WTC11 (cell line): ENCODE data around the gene RPL18. TPM values are rescaled to one million over a fixed set of nuclear protein-coding genes. Genes with fewer than 3 reads are reported as not detected.
"Not testable (repeated sequence)": the region's sequence is repeated elsewhere in the genome, so short reads cannot be mapped to it uniquely, and the experiment has no call there.

ENCODE experiments used
- ATAC-seq: fragments of 200-7000 bp; cut with Tn5 transposase; 2 replicates; pipeline ENCODE4 v1.10.0; 2021; ENCODE audit warnings: mild to moderate bottlenecking, moderate library complexity
- CTCF ChIA-PET: fragments of 300-600 bp; sonication (Branson Sonifier 250); formaldehyde crosslinking; loops from one replicate; lab custom pipeline; 2021; ENCODE audit warnings: antibody characterized with exemption; lab: Charles Lee
- POLR2A ChIA-PET: fragments of 350-600 bp; sonication (Branson Sonifier 250); formaldehyde crosslinking; loops from one replicate; lab custom pipeline; 2021; ENCODE audit warnings: antibody characterized with exemption; lab: Charles Lee
- DNase-seq: peaks from one replicate; pipeline ENCODE4 v3.0.0; 2021; ENCODE audit warnings: low spot score
- H3K27ac Mint-ChIP-seq: 2 replicates; pipeline ENCODE4 v1.8.0; 2021; ENCODE audit warnings: mixed read lengths
- H3K27me3 Mint-ChIP-seq: 2 replicates; pipeline ENCODE4 v1.8.0; 2021; ENCODE audit warnings: low read depth, mild to moderate bottlenecking, moderate library complexity, mixed read lengths
- H3K36me3 Mint-ChIP-seq: 2 replicates; pipeline ENCODE4 v1.8.0; 2021; ENCODE audit warnings: mixed read lengths
- H3K4me1 Mint-ChIP-seq: 2 replicates; pipeline ENCODE4 v1.8.0; 2022; ENCODE audit warnings: mixed read lengths
- H3K4me3 Mint-ChIP-seq: 2 replicates; pipeline ENCODE4 v1.8.0; 2021; ENCODE audit warnings: mild to moderate bottlenecking, moderate library complexity, mixed read lengths
- H3K9me3 Mint-ChIP-seq: 2 replicates; pipeline ENCODE4 v1.8.0; 2021; ENCODE audit warnings: mixed read lengths
- CREM ChIP-seq: sonication (generic); formaldehyde crosslinking; IDR thresholded peaks from 2 replicates; pipeline ENCODE4 v1.8.1; 2022; ENCODE audit warnings: mild to moderate bottlenecking, missing genetic modification reagents, moderate library complexity
- ESRRA ChIP-seq: sonication (generic); formaldehyde crosslinking; IDR thresholded peaks from 2 replicates; pipeline ENCODE4 v1.8.1; 2022; ENCODE audit warnings: mild to moderate bottlenecking, missing genetic modification reagents, borderline replicate concordance
- GRHL2 ChIP-seq: fragments of 250-450 bp; sonication (Bioruptor Pico); IDR thresholded peaks from 2 replicates; pipeline ENCODE4 v1.8.0; 2022; ENCODE audit warnings: mild to moderate bottlenecking, moderate library complexity; ENCODE audit not compliant: insufficient replicate concordance, severe bottlenecking
- JAZF1 ChIP-seq: fragments of 250-450 bp; sonication (Bioruptor Pico); IDR thresholded peaks from 2 replicates; pipeline ENCODE4 v1.9.0; 2021; ENCODE audit warnings: moderate library complexity, mild to moderate bottlenecking, inconsistent platforms
- NFE2L1 ChIP-seq: sonication (generic); formaldehyde crosslinking; IDR thresholded peaks from 2 replicates; pipeline ENCODE4 v1.8.1; 2023; ENCODE audit warnings: missing genetic modification reagents
- TEAD1 ChIP-seq: sonication (generic); formaldehyde crosslinking; IDR thresholded peaks from 2 replicates; pipeline ENCODE4 v1.8.0; 2022; ENCODE audit warnings: mild to moderate bottlenecking, missing genetic modification reagents
- ZNF317 ChIP-seq: sonication (generic); formaldehyde crosslinking; IDR thresholded peaks from 2 replicates; pipeline ENCODE4 v1.8.1; 2023; ENCODE audit warnings: low read depth, mild to moderate bottlenecking, moderate library complexity, missing genetic modification reagents, borderline replicate concordance
- ZNF396 ChIP-seq: fragments of 250-450 bp; sonication (Bioruptor Pico); IDR thresholded peaks from 2 replicates; pipeline ENCODE4 v1.8.0; 2021; ENCODE audit warnings: mild to moderate bottlenecking, moderate library complexity, borderline replicate concordance
- total RNA-seq: library from RNA; stranded (reverse); gene quantifications from 3 replicates; pipeline ENCODE4 v1.2.3, GENCODE V29; 2021
- TF ChIP-seq, protein P1 (sequence below): sonication (generic); formaldehyde crosslinking; IDR thresholded peaks from 2 replicates; pipeline ENCODE4 v1.8.0; 2023; ENCODE audit warnings: missing genetic modification reagents
- TF ChIP-seq, protein P2 (sequence below): sonication (generic); formaldehyde crosslinking; IDR thresholded peaks from 2 replicates; pipeline ENCODE4 v1.8.0; 2022; ENCODE audit warnings: mild to moderate bottlenecking, missing genetic modification reagents
- TF ChIP-seq, protein P3 (sequence below): sonication (generic); formaldehyde crosslinking; IDR thresholded peaks from 2 replicates; pipeline ENCODE4 v1.8.0; 2022; ENCODE audit warnings: mild to moderate bottlenecking, missing genetic modification reagents
- TF ChIP-seq, protein P4 (sequence below): sonication (generic); formaldehyde crosslinking; IDR thresholded peaks from 2 replicates; pipeline ENCODE4 v1.8.1; 2023; ENCODE audit warnings: mild to moderate bottlenecking, moderate library complexity, missing genetic modification reagents

RPL18 gene
- total RNA-seq, 1 experiment from 2014 or later, result 1,712 TPM

DNA sequence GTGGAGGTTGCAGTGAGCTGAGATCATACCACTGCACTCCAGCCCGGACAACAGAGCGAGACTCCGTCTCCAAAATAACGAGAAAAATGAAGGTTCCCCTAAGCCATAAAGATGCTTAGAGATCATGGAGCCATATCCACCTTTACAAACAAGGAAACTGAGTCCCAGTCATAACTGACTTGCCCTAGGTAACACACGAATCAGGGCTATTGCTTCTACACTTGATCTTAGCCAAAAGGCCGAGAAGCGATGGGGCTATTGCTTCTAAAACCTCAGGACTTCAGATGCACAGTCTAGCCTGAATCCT lies 15.0 kb upstream of the RPL18 start:
- Mint-ChIP-seq H3K27me3 (peaks cover 8% of the 10 kb centered on the region), H3K4me3 (peak overlapping the region; percentile 44), H3K27ac (peak overlapping the region; percentile 41), H3K4me1 (peaks cover 43% of the 10 kb centered on the region), H3K9me3 (no peaks in the 10 kb centered on the region), H3K36me3 (peaks cover 2% of the 10 kb centered on the region; the same call in 1 of the 2 replicates)
- no peak for ATAC-seq
- TF ChIP-seq, protein P1, sequence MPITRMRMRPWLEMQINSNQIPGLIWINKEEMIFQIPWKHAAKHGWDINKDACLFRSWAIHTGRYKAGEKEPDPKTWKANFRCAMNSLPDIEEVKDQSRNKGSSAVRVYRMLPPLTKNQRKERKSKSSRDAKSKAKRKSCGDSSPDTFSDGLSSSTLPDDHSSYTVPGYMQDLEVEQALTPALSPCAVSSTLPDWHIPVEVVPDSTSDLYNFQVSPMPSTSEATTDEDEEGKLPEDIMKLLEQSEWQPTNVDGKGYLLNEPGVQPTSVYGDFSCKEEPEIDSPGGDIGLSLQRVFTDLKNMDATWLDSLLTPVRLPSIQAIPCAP (CRISPR knock-in tag), result no peak
- TF ChIP-seq, protein P2, sequence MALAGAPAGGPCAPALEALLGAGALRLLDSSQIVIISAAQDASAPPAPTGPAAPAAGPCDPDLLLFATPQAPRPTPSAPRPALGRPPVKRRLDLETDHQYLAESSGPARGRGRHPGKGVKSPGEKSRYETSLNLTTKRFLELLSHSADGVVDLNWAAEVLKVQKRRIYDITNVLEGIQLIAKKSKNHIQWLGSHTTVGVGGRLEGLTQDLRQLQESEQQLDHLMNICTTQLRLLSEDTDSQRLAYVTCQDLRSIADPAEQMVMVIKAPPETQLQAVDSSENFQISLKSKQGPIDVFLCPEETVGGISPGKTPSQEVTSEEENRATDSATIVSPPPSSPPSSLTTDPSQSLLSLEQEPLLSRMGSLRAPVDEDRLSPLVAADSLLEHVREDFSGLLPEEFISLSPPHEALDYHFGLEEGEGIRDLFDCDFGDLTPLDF (CRISPR knock-in tag), result no peak
- TF ChIP-seq, protein P3, sequence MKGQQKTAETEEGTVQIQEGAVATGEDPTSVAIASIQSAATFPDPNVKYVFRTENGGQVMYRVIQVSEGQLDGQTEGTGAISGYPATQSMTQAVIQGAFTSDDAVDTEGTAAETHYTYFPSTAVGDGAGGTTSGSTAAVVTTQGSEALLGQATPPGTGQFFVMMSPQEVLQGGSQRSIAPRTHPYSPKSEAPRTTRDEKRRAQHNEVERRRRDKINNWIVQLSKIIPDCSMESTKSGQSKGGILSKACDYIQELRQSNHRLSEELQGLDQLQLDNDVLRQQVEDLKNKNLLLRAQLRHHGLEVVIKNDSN (CRISPR knock-in tag), result no peak
- no peak for TF ChIP-seq ESRRA
- no peak for TF ChIP-seq NFE2L1 (CRISPR knock-in tag)
- no peak for TF ChIP-seq ZNF396
- no peak for TF ChIP-seq ZNF317 (CRISPR knock-in tag)
- no peak for DNase-seq
- ChIA-PET CTCF (interaction anchor here (0.9 to 2.3 kb wide), 5 partner anchors 12 to 209 kb away, joined by 3 to 8 read pairs (median 4); partner anchors contain the start of gene CA11), POLR2A (interaction anchor here (0.7 to 1.1 kb wide), 4 partner anchors 10 to 19 kb away, joined by 3 to 8 read pairs (median 4); partner anchors contain the start of genes CA11, RPL18 and SPHK2)

DNA sequence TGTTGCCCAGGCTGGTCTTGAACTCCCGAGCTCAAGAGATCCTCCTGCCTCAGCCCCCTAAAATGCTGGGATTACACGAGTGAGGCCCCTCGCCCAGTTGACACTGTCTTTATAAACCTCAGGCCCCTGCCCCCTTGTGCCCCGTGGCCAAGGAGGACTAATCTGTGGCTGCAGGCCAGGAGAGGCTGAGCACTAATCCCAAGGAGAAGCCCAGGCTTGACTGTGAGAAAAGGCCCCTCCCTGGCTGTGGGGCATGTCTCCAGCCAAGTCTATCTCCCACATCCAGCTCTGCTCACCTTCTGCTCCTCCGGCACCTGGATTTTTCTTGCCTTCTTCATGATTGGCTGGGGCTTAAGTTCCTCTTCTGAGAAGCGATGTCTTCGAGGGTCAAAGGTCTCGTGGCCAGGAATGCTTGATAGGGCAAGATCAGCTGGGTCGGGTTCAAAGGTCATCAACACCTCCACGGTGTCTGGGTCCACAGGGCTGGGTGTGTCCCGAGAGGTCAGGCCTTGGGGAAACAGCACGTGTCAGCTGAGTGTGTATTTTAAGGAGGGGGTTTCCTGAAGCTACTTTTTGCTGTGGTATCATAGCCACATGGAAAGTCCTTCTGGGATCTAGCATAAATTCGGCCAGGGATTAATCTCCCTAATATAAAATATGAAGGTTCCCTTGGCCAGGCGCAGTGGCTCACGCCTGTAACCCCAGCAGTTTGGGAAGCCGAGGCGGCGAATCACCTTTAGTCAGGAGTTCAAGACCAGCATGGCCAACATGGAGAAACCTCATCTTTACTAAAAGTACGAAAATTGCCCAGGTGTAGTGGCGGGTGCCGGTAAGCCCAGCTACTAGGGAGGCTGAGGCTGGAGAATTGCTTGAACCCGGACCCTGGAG lies 14.4 kb upstream of the RPL18 start:
- no peak for DNase-seq
- H3K36me3 Mint-ChIP-seq, result no peaks in the 10 kb centered on the region
- H3K27ac Mint-ChIP-seq, result no peak overlapping the region
- peaks cover 38% of the 10 kb centered on the region for H3K4me1 Mint-ChIP-seq
- TF ChIP-seq CREM, result no peak
- no peak for ATAC-seq
- peak overlapping the region; percentile 44; the same call in 1 of the 2 replicates for H3K4me3 Mint-ChIP-seq
- H3K9me3 Mint-ChIP-seq, result no peaks in the 10 kb centered on the region
- peaks cover 8% of the 10 kb centered on the region for H3K27me3 Mint-ChIP-seq
- ChIA-PET POLR2A (interaction anchor here (0.7 to 1.1 kb wide), 4 partner anchors 9 to 18 kb away, joined by 3 to 8 read pairs (median 4); partner anchors contain the start of genes CA11, RPL18 and SPHK2), CTCF (interaction anchor here (0.9 to 2.3 kb wide), 5 partner anchors 12 to 209 kb away, joined by 3 to 8 read pairs (median 4); partner anchors contain the start of gene CA11)

DNA sequence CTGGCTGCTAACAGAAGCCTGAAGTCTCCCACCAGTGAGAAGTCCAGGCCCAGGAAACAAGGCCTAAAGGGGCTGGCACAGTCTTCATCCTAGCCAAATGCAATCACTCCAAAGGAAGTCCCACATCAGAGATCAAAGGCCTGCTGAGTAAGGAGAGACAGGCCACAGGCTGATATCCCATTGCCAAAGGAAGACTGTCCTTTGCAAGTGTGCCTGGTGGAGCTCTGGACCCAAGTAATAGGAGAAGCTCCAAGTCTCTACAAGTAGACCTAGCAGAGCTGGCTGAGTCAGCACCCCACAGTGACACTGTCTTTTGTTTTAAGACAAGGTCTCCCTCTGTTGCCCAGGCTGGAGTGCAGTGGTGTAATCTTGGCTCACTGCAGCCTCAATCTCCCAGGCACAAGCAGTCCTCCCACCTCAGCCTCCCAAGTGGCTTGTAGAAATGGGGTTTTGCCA lies 13.7 kb upstream of the RPL18 start:
- no peak for ATAC-seq
- Mint-ChIP-seq H3K27ac (no peak overlapping the region), H3K36me3 (no peaks in the 10 kb centered on the region), H3K4me1 (peaks cover 35% of the 10 kb centered on the region), H3K27me3 (peaks cover 8% of the 10 kb centered on the region), H3K9me3 (no peaks in the 10 kb centered on the region), H3K4me3 (no peak overlapping the region)
- no peak for DNase-seq
- TF ChIP-seq GRHL2 (CRISPR knock-in tag), result no peak
- TF ChIP-seq, protein P4, sequence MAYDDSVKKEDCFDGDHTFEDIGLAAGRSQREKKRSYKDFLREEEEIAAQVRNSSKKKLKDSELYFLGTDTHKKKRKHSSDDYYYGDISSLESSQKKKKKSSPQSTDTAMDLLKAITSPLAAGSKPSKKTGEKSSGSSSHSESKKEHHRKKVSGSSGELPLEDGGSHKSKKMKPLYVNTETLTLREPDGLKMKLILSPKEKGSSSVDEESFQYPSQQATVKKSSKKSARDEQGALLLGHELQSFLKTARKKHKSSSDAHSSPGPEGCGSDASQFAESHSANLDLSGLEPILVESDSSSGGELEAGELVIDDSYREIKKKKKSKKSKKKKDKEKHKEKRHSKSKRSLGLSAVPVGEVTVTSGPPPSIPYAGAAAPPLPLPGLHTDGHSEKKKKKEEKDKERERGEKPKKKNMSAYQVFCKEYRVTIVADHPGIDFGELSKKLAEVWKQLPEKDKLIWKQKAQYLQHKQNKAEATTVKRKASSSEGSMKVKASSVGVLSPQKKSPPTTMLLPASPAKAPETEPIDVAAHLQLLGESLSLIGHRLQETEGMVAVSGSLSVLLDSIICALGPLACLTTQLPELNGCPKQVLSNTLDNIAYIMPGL (CRISPR knock-in tag), result no peak
- TF ChIP-seq JAZF1 (CRISPR knock-in tag), result no peak
- no peak for TF ChIP-seq TEAD1 (CRISPR knock-in tag)
- POLR2A ChIA-PET, result no interaction called here
- CTCF ChIA-PET, result interaction anchor here (2.3 kb wide), 1 partner anchor 13 kb away, joined by 8 read pairs; the partner anchor contains the start of gene CA11

DNA sequence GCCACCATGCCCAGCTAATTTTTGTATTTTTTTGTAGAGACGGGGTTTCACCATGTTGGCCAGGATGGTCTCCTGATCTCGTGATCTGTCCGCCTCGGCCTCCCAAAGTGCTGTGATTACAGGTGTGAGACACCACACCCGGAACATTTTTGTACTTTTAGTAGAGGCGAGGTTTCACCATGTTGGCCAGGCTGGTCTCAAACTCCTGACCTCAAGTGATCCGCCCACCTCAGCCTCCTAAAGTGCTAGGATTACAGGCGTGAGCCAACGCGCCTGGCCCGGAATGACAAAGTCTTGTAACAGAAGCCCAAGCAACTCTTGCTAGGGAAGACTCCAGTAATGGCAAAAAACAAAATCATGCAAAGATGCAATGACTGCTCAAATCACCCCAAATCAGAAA lies 13.3 kb upstream of the RPL18 start:
- CTCF ChIA-PET, result interaction anchor here (1.1 to 2.3 kb wide), 2 partner anchors 13 to 44 kb away, joined by 4 to 8 read pairs; partner anchors contain the start of gene CA11
- DNase-seq, H3K9me3 Mint-ChIP-seq, H3K36me3 Mint-ChIP-seq, ATAC-seq, H3K27me3 Mint-ChIP-seq, H3K27ac Mint-ChIP-seq, POLR2A ChIA-PET: not testable (repeated sequence)
- Mint-ChIP-seq H3K4me3 (0 out of 2 replicates have a peak overlapping the region, but pooled peaks have one; percentile 14), H3K4me1 (peaks cover 34% of the 10 kb centered on the region)
